Activated T-helper 2 cell treated with anti-CD3 and anti-CD28 coated beads, Interferon-gamma antibody, Interleukin-2, Interleukin-4, amounts not matched to agents 10 μg/mL and 5 μg/mL and 100 μg/mL, durations not matched to agents 14 hours and 24 hours and 36 hours (primary cell): ENCODE data around the gene PSORS1C2. TPM values are rescaled to one million over a fixed set of nuclear protein-coding genes. Genes with fewer than 3 reads are reported as not detected.

Experiments used
- DNase-seq: peaks from one replicate; pipeline ENCODE4 v3.0.0; 2021; ENCODE audit warnings: low spot score
- H3K27ac Mint-ChIP-seq: one replicate; pipeline ENCODE4 v1.8.0; 2021; ENCODE audit warnings: mixed read lengths
- H3K27me3 Mint-ChIP-seq: one replicate; pipeline ENCODE4 v1.8.0; 2021; ENCODE audit warnings: low read depth, mixed read lengths
- H3K36me3 Mint-ChIP-seq: one replicate; pipeline ENCODE4 v1.8.0; 2021; ENCODE audit warnings: low read depth, mixed read lengths
- H3K4me1 Mint-ChIP-seq: one replicate; pipeline ENCODE4 v1.8.0; 2021; ENCODE audit warnings: low read depth, mixed read lengths
- H3K4me3 Mint-ChIP-seq: one replicate; pipeline ENCODE4 v1.8.0; 2021; ENCODE audit warnings: low read depth, mild to moderate bottlenecking, moderate library complexity, mixed read lengths
- H3K9me3 Mint-ChIP-seq: one replicate; pipeline ENCODE4 v1.8.0; 2021; ENCODE audit warnings: mixed read lengths
- intact Hi-C: fragments of 100-400 bp; cut with micrococcal nuclease; formaldehyde crosslinking; loops from one replicate; pipeline ENCODE4 v1.15.1; 2023
- total RNA-seq: library from RNA; stranded (reverse); gene quantifications from 2 replicates; pipeline ENCODE4 v1.2.3, GENCODE V29; 2022

The PSORS1C2 gene
- total RNA-seq, 1 donor from 2014 or later = not detected

- Mint-ChIP-seq H3K9me3 (no peaks in the 10 kb centered on the region), H3K36me3 (peaks cover 12% of the 10 kb centered on the region), H3K4me1 (no peaks in the 10 kb centered on the region), H3K4me3 (no peak overlapping the region), H3K27me3 (no peaks in the 10 kb centered on the region), H3K27ac (no peak overlapping the region)
- DNase-seq = no peak
- intact Hi-C loops = no loop called here
Measured at GRCh38 chr6:31144296-31144969, 5.6 kb upstream of the PSORS1C2 start.

DNA sequence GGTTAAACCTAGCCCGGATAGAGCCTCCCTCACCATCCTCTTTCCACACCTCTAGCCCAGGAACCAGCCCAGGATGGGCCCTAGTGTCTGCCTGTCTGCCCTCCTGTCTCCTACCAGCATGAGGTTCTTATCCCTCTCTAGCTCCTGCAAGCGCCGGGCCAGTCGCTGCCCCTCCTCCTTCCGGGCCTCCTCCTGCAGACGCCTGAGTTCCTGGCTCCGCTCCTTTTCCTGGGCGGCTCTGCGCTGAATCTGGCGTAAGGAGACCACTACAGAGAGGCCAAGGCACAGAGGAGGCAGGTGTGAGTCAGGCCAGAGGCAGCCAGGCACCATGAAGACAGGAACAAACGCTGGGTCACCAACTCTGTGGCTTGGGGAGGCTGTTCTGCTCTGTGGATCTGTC lies 4.3 kb upstream of the PSORS1C2 start:
- Mint-ChIP-seq H3K27ac (no peak overlapping the region), H3K36me3 (peaks cover 12% of the 10 kb centered on the region), H3K9me3 (no peaks in the 10 kb centered on the region), H3K27me3 (no peaks in the 10 kb centered on the region), H3K4me1 (no peaks in the 10 kb centered on the region), H3K4me3 (no peak overlapping the region)
- intact Hi-C loops = no loop called here
- no peak for DNase-seq

DNA sequence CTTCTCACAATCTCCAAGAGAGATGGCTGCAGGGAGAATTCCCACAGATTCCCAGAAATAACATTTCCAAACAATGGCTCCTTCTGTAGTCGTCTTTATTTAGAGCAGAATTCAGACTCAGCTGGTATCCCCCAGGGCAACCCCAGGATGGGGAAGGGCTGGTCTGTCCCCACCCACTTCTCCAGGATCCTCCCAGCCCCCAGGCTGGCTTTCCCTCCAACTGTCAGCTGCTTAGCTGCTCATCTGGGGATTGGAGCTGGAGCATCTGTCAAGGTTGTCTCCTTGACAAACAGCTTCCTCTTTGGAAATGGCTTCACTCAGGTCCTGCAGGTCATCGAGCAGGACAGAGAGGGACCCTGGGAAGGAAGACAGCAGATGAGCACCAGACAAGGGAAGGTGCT lies 3.5 kb upstream of the PSORS1C2 start:
- Mint-ChIP-seq H3K36me3 (peaks cover 12% of the 10 kb centered on the region), H3K27me3 (peaks cover 2% of the 10 kb centered on the region), H3K4me3 (no peak overlapping the region), H3K9me3 (no peaks in the 10 kb centered on the region), H3K27ac (no peak overlapping the region), H3K4me1 (peaks cover 3% of the 10 kb centered on the region)
- intact Hi-C loops = no loop called here
- no peak for DNase-seq

- no peak overlapping the region for H3K27ac Mint-ChIP-seq
- peaks cover 2% of the 10 kb centered on the region for H3K27me3 Mint-ChIP-seq
- H3K4me3 Mint-ChIP-seq = no peak overlapping the region
- no peak for DNase-seq
- H3K36me3 Mint-ChIP-seq = peaks cover 9% of the 10 kb centered on the region
- no peaks in the 10 kb centered on the region for H3K9me3 Mint-ChIP-seq
- H3K4me1 Mint-ChIP-seq = peaks cover 3% of the 10 kb centered on the region
- intact Hi-C loops = no loop called here
Measured at GRCh38 chr6:31140643-31141042, 1.8 kb upstream of the PSORS1C2 start.

DNA sequence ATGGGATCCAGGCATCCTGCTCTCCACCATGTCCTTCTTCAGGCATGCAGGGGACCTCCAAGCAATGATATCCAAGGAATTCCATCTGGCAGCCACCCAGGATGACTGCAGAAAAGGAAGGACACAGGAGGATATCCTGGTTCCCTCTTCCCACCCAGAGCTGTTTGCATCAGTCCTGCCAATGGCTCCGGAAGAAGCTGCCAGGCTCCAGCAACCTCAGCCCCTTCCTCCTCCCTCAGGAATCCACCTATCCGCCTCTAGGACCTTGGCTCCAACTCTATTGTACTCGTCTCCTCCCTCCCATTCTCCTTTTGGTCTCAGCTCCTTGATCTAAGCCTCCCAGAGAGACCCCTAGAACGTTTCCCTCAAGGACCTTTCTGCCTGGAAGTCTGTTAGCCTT lies 733 bp upstream of the PSORS1C2 start:
- intact Hi-C loops = no loop called here
- H3K4me3 Mint-ChIP-seq = no peak overlapping the region

GRCh38 chr6:31135710-31136109 lies 3.2 kb downstream of the PSORS1C2 start:
- DNase-seq = no peak
- Mint-ChIP-seq H3K4me3 (no peak overlapping the region), H3K27me3 (peaks cover 2% of the 10 kb centered on the region), H3K27ac (no peak overlapping the region), H3K4me1 (peaks cover 3% of the 10 kb centered on the region), H3K9me3 (no peaks in the 10 kb centered on the region), H3K36me3 (no peaks in the 10 kb centered on the region)
- intact Hi-C loops = loop anchor here (2.0 kb wide), 1 partner anchor 23 kb away; the partner anchor contains the start of gene TCF19

More for the DNA sequence above, 733 bp upstream of the PSORS1C2 start:
- peaks cover 3% of the 10 kb centered on the region for H3K4me1 Mint-ChIP-seq
- H3K36me3 Mint-ChIP-seq = peaks cover 9% of the 10 kb centered on the region
- no peaks in the 10 kb centered on the region for H3K9me3 Mint-ChIP-seq
- DNase-seq = no peak
- no peak overlapping the region for H3K27ac Mint-ChIP-seq
- H3K27me3 Mint-ChIP-seq = peaks cover 2% of the 10 kb centered on the region

GRCh38 chr6:31132806-31133205 lies 6.1 kb downstream of the PSORS1C2 start:
- intact Hi-C loops = no loop called here
- H3K27ac Mint-ChIP-seq = no peak overlapping the region
- H3K4me1 Mint-ChIP-seq = peaks cover 3% of the 10 kb centered on the region
- no peak overlapping the region for H3K4me3 Mint-ChIP-seq
- no peaks in the 10 kb centered on the region for H3K9me3 Mint-ChIP-seq
- H3K27me3 Mint-ChIP-seq = peaks cover 17% of the 10 kb centered on the region
- DNase-seq = no peak
- H3K36me3 Mint-ChIP-seq = no peaks in the 10 kb centered on the region

DNA sequence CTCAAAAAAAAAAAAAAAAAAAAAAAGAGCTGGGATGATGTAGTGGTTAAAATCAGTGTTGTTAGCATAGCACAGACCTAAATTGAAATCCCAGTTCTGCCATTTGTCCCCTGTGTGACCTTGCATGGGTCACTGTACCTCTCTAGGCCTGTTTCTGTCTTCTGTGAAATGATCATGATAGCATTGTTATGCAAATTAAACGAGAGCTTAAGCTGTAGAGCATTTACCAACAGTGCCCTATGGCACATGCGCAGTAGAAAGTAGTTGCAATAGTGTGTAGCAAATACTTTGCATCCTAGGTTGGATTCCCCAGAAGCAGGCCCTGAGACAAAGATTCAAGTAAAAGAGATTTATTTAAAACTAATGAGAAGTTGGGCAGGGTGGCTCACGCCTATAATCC lies 7.3 kb downstream of the PSORS1C2 start:
- Mint-ChIP-seq H3K9me3 (no peaks in the 10 kb centered on the region), H3K4me1 (no peaks in the 10 kb centered on the region), H3K27me3 (peaks cover 16% of the 10 kb centered on the region), H3K36me3 (no peaks in the 10 kb centered on the region), H3K27ac (no peak overlapping the region), H3K4me3 (no peak overlapping the region)
- no peak for DNase-seq
- intact Hi-C loops = no loop called here

DNA sequence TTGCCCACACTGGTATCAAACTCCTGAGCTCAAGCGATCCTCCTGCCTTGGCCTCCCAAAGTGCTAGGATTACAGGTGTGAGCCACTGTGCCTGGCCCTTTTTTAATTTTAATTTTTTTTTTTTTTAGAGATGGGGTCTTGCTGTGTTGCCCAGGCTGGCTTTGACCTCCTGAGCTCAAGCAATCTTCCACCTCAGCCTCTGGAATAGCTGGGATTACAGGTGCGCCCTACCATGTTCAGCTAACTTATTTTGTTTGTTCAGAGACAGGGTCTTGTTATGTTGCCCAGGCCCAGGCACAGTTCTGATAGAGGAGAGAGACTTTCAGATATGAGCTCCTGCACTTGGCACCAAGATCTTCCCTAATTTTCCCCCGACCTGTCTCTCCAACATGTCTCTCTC lies 8.1 kb downstream of the PSORS1C2 start:
- Mint-ChIP-seq H3K27me3 (peaks cover 16% of the 10 kb centered on the region), H3K4me3 (no peak overlapping the region), H3K4me1 (no peaks in the 10 kb centered on the region), H3K9me3 (no peaks in the 10 kb centered on the region), H3K36me3 (no peaks in the 10 kb centered on the region), H3K27ac (no peak overlapping the region)
- no peak for DNase-seq
- intact Hi-C loops = no loop called here

- no peaks in the 10 kb centered on the region for H3K4me1 Mint-ChIP-seq
- peaks cover 18% of the 10 kb centered on the region for H3K27me3 Mint-ChIP-seq
- intact Hi-C loops = no loop called here
- no peak overlapping the region for H3K4me3 Mint-ChIP-seq
- no peaks in the 10 kb centered on the region for H3K36me3 Mint-ChIP-seq
- no peaks in the 10 kb centered on the region for H3K9me3 Mint-ChIP-seq
- H3K27ac Mint-ChIP-seq = no peak overlapping the region
- DNase-seq = no peak
Measured at GRCh38 chr6:31129130-31129529, 9.7 kb downstream of the PSORS1C2 start.

DNA sequence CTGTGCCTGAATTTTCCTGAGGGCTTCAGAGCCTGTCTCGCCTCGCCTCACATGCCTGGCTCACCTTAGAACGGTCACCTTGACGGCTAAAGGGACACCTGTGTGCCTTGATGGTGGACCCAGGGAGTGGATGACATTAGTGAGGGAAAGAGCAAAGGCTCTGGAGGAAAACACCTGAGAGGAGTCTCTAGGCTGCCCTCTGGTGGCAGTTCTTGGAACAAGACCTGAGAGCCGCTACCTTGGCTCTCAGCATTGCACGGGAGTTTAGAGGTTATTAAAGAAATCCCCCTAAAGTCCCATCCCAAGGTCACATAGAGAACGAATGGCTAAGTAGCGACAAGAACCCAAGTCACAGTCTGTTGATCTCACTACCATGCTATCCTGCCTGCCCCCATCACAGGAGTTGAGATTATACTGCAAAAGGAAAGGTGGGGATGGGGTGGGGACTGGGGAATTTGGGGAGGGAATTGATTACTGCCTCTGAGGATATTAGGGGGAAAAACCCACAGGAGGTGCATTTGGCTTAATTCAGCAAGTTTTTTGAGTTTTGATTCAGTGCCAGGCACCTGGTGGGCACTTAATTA lies 10.7 kb downstream of the PSORS1C2 start:
- H3K9me3 Mint-ChIP-seq = no peaks in the 10 kb centered on the region
- no peaks in the 10 kb centered on the region for H3K36me3 Mint-ChIP-seq
- no peaks in the 10 kb centered on the region for H3K4me1 Mint-ChIP-seq
- DNase-seq = peak; percentile 52
- no peak overlapping the region for H3K27ac Mint-ChIP-seq
- intact Hi-C loops = no loop called here
- H3K4me3 Mint-ChIP-seq = no peak overlapping the region
- peaks cover 18% of the 10 kb centered on the region for H3K27me3 Mint-ChIP-seq

DNA sequence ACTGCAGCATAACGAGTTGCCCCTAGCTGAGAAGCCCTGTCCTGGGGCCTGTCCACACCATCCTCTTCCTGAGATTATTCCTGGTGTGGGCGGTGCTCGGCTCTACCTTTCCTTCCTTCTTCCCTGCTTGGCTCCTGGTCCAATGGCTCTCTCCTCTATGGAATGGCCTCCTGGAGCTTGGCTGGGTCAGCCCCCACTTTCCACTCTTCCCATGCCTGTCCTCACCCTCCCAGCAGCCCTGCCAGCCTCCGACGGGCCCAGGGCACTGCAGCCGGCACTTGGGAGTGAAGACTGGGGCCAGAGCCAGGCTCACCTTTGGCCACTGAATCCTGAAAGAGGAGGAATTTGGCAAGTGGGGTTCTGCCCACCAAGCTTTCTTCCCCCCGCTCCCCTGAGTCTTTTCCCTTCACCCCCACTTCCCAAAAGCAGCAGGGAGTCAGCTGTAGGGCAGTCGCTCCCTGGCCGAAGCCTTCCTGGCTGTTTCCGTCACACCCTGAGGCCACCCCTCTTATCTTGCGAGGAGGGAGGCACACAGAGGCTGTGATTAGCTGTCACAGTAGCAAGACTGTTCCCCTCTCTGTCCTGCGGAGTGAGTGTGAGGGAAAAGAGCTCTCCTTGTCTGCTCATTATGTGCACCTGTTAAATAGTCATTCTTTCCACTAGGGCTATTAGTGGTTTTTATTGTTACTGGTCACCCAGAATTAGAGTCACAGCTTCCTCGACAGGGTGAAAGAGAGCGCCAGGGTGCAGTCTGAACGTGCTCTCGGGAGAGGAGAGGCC lies 12.3 kb downstream of the PSORS1C2 start:
- no peaks in the 10 kb centered on the region for H3K9me3 Mint-ChIP-seq
- no peak overlapping the region for H3K4me3 Mint-ChIP-seq
- intact Hi-C loops = no loop called here
- DNase-seq = no peak
- H3K27ac Mint-ChIP-seq = no peak overlapping the region
- H3K36me3 Mint-ChIP-seq = no peaks in the 10 kb centered on the region
- H3K4me1 Mint-ChIP-seq = no peaks in the 10 kb centered on the region
- peaks cover 18% of the 10 kb centered on the region for H3K27me3 Mint-ChIP-seq
